ENCODE measurements around the gene SDF2L1. TPM values are rescaled to one million over a fixed set of nuclear protein-coding genes. Genes with fewer than 3 reads are reported as not detected.
"Not testable (repeated sequence)": the region's sequence is repeated elsewhere in the genome, so short reads cannot be mapped to it uniquely, and the experiment has no call there.

The SDF2L1 gene
- total RNA-seq, 1 donor, result 22.0 TPM

DNA sequence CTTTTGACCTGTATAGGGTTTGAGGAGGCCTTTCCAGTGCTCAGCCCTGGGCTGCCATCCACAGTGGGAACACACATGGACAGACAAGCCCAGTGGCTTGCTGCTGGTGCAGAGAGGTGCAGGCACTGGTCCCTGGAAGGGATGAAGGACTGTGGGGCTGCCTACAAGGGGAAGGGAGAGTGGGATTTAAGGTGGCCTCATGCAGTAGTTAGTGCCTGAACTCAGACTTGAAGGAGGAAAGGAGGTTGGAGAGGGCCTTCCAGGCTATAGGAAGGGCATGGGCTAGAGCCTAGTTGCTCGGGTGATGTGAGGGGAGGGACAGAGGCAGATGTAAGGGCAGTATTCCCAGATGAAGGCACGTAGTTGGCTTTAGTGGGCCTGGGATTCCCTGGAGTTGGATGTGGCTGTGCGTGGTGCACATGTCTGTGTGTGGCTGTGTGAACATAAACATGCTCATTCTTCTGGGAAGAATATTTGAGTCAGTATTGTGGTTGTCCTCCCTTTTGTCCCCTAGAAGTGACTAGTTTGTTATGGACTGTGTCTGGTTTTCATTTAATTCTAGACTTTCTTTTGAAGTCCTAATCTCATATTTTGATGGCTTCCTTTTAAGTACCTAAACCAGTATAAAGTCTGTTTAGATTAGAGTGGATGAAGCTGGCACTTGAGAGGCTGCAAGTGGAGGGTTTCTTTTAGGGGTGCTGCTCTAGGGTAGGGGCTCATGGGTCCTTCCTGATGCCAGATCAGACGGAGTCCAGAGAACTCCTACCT is 30.7 kb upstream of the SDF2L1 start:
- TF ChIP-seq, protein P1, sequence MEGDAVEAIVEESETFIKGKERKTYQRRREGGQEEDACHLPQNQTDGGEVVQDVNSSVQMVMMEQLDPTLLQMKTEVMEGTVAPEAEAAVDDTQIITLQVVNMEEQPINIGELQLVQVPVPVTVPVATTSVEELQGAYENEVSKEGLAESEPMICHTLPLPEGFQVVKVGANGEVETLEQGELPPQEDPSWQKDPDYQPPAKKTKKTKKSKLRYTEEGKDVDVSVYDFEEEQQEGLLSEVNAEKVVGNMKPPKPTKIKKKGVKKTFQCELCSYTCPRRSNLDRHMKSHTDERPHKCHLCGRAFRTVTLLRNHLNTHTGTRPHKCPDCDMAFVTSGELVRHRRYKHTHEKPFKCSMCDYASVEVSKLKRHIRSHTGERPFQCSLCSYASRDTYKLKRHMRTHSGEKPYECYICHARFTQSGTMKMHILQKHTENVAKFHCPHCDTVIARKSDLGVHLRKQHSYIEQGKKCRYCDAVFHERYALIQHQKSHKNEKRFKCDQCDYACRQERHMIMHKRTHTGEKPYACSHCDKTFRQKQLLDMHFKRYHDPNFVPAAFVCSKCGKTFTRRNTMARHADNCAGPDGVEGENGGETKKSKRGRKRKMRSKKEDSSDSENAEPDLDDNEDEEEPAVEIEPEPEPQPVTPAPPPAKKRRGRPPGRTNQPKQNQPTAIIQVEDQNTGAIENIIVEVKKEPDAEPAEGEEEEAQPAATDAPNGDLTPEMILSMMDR (IDR thresholded peaks at IDR 0.05; ENCODE audit: insufficient read depth, low read depth, low read length), result no peak
- H3K4me3 ChIP-seq (ENCODE audit: low read depth, low read length), result no peak overlapping the region
- DNase-seq (ENCODE audit: low read depth), result no peak

DNA sequence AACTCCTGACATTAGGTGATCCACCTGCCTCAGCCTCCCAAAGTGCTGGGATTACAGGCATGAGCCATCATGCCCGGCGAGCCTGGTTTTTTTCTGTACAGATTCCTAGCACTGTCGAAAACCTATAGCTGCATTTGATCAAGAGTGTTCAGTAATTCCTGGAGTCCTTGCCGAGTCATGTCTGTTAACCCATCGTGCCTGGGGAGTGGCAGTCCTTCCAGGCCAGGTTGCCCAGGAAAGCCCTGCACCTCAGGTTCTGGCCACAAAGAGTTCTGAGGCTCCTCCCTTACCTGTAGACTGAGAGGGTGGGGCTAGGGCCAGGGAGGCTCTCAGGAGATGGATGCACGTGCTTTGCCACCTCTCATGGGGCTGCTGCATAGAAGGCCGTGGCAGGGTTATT is 29.2 kb upstream of the SDF2L1 start:
- TF ChIP-seq, protein P1 (IDR thresholded peaks at IDR 0.05; ENCODE audit: insufficient read depth, low read depth, low read length), result no peak
- DNase-seq (ENCODE audit: low read depth), result no peak
- no peak overlapping the region for H3K4me3 ChIP-seq (ENCODE audit: low read depth, low read length)

DNA sequence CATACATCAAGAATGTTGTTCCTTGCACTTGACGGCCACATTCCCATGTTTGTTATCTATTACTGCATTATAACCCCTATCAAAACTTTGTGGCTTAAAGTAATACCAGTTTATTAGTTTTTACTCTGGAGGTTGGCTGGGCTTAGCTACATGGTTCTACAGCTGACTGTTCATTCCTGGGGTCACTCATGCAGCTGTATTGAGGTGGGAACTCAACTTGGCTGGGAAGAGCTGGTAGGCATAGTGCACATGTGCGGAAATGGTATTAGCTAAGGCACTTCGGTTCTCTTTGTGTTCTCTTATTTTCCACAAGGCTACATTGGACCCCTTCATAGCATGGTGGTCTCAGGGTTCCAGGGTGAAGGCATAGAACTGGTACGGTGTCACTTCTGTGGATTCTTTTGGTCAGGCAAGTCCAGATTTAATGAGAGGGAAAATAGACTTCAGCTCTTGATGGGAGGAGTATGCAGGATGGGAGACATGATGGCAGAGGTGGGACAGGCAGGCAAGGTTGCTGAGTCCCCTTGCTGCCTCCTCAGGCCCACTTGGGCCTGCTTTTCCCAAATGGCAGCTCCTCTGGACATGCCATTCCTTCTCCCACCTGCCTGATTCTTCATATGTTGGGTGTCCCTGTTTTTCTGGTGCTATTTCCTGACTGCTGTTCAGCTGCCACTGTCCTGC is 28.4 kb upstream of the SDF2L1 start:
- TF ChIP-seq, protein P1 (IDR thresholded peaks at IDR 0.05; ENCODE audit: insufficient read depth, low read depth, low read length), result no peak
- DNase-seq (ENCODE audit: low read depth), result no peak
- H3K4me3 ChIP-seq (ENCODE audit: low read depth, low read length), result no peak overlapping the region

DNA sequence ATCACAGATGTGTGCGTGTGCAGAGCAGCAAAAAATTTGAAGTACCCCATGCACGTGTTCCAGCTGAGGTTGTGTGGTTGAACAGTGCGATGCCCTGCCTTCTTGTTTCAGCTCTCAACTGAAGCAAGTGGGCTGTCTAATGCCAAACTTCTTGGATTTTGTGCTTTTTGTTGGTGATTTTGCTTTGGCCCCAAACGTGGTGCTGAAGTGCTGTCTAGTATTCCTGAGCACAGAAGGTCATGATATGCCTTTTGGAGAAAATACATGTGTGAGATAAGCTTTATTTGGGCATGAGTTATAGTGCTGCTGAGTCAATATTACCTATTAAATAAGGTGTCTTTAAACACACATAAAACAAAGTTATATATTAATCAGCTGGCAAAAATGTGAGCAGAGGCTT is 26.4 kb upstream of the SDF2L1 start:
- no peak for DNase-seq (ENCODE audit: low read depth)
- no peak overlapping the region for H3K4me3 ChIP-seq (ENCODE audit: low read depth, low read length)
- TF ChIP-seq, protein P1 (IDR thresholded peaks at IDR 0.05; ENCODE audit: insufficient read depth, low read depth, low read length), result no peak

DNA sequence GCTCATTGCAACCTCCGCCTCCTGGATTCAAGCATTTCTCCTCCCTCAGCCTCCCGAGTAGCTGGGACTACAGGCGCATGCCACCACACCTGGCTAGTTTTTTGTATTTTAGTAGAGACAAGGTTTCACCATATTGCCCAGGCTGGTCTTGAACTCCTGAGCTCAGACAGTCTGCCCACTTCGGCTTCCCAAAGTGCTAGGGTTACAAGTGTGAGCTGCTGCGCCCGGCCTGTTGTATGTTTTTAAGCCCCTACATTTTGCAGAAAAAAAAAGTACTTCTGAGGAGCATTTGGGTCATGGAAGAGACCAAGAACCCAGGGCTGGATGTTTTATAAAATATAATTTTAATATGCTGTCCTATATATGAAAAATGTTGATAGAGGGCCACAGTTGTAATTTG is 24.8 kb upstream of the SDF2L1 start:
- H3K4me3 ChIP-seq (ENCODE audit: low read depth, low read length); DNase-seq (ENCODE audit: low read depth): not testable (repeated sequence)

DNA sequence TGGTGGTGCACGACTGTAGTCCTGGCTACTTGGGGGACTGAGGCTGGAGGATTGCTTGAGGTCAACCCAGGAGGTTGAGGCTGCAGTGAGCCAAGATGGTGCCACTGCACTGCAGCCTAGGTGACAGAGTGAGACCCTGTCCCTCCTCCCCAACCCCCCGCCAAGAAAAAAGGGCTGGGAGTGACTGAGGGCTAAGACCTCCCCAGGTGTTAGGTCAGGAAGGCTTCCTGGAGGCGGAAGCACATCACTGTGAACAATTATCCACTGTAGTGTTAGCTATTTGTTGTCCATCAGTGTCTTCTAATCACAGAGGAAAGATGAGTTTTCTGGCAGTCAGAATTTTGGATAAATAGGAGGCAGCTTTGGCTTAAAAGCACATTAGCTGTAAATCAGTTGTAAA is 21.1 kb upstream of the SDF2L1 start:
- no peak overlapping the region for H3K4me3 ChIP-seq (ENCODE audit: low read depth, low read length)
- no peak for DNase-seq (ENCODE audit: low read depth)
- TF ChIP-seq, protein P1 (IDR thresholded peaks at IDR 0.05; ENCODE audit: insufficient read depth, low read depth, low read length), result no peak

DNA sequence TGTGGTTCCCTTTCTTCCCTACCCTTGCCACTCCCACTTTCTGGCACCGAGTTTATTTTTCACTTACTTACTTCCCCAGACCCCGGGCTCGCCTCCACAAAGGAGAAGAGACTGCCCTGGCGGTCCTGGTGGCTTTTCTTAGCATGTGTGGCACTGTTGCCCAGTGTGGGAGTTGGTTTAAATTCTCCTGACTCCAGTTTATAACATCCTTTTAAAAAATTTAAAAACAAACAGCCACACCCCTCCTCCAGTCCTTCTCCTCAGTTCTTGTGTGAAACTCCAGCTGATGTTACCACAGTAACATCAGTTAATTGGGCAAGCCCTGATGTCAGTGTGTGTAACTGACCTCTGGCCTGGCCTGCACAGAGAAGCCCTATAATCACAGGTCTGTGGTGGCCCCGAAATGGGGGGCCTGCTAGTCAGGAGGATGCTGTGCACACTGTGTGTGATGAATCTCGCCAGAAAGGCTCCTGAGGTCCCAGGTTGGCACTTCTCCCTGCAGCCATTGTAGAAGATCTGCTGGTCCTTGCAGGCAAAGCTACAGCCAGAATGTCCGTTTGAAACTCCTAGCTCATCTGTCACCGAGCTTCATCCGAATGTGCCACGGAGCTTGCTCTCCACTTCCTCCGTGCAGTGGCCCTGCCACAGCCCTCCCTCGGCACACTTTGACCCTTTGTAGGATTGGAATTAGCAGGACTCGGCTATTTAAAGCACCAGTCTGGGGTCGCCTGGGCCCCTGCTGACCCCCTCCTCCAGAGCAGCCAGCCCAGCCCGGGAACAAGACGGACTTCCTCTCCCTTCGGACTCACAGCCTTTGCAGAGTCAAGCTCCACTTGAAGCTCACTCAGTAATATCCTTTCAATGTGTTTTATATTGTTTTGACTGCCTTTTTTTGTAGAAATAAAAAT is 19.8 kb upstream of the SDF2L1 start:
- TF ChIP-seq, protein P1 (IDR thresholded peaks at IDR 0.05; ENCODE audit: insufficient read depth, low read depth, low read length), result no peak
- peak; percentile 55 for DNase-seq (ENCODE audit: low read depth)

More for the DNA sequence above, 19.8 kb upstream of the SDF2L1 start:
- no peak overlapping the region for H3K4me3 ChIP-seq (ENCODE audit: low read depth, low read length)
